HEK293 (cell line): ENCODE results near the gene FBLN2.

Experiments used
- CTCF ChIA-PET: fragments of 350-600 bp; formaldehyde crosslinking; extraction: SDS; loops from one replicate; lab custom pipeline; 2021; ENCODE audit warnings: antibody characterized with exemption; lab: Yijun Ruan, JAX
- POLR2A ChIA-PET: fragments of 300-600 bp; formaldehyde crosslinking; extraction: SDS; loops from one replicate; lab custom pipeline; 2020; ENCODE audit warnings: antibody characterized with exemption, inconsistent platforms; lab: Yijun Ruan, JAX
- H3K27ac ChIP-seq: fragments of 200-500 bp; sonication (Bioruptor generic); 2 replicates; pipeline ENCODE4 v1.5.1; 2014; ENCODE audit warnings: low read depth, low read length, control low read depth, inconsistent platforms; ENCODE audit errors: extremely low read depth
- H3K36me3 ChIP-seq, 2 experiments: fragments of 200-500 bp in 1 of 2; sonication (Bioruptor generic) in 1 of 2; 1 replicate in 1 of 2; 2 replicates in 1 of 2; pipeline ENCODE4 v1.5.1; 2014 to 2017; ENCODE audit warnings: inconsistent platforms in 2 of 2, low read length in 2 of 2; ENCODE audit not compliant: control insufficient read depth in 2 of 2, insufficient read depth in 1 of 2
- H3K4me1 ChIP-seq: fragments of 200-500 bp; sonication (Bioruptor generic); 2 replicates; pipeline ENCODE4 v1.5.1; 2014; ENCODE audit warnings: mild to moderate bottlenecking, low read length, inconsistent platforms; ENCODE audit not compliant: control insufficient read depth, insufficient read depth
- H3K4me3 ChIP-seq: 2 replicates; pipeline ENCODE4 v1.5.1; 2011; ENCODE audit warnings: low read depth, mild to moderate bottlenecking, control low read depth, low read length, moderate library complexity
- H3K9me3 ChIP-seq: fragments of 200-500 bp; sonication (Bioruptor generic); 2 replicates; pipeline ENCODE4 v1.5.1; 2014; ENCODE audit warnings: low read depth, low read length, inconsistent platforms; ENCODE audit not compliant: control insufficient read depth, insufficient read depth
- ZBTB7A ChIP-seq: fragments of 450-650 bp; formaldehyde crosslinking; IDR thresholded peaks from 2 replicates; pipeline ENCODE4 v1.5.1; 2016; ENCODE audit warnings: low read depth, missing biosample characterization, missing genetic modification characterization
- ZNF16 ChIP-seq: fragments of 450-650 bp; formaldehyde crosslinking; IDR thresholded peaks from 2 replicates; pipeline ENCODE4 v1.5.1; 2016; ENCODE audit warnings: low read depth, missing biosample characterization, missing genetic modification characterization
- ZNF184 ChIP-seq: fragments of 450-650 bp; IDR thresholded peaks from 2 replicates; pipeline ENCODE4 v1.5.1; 2018; ENCODE audit warnings: missing biosample characterization, mild to moderate bottlenecking, missing genetic modification characterization
- ZNF2 ChIP-seq: fragments of 450-650 bp; formaldehyde crosslinking; IDR thresholded peaks from 2 replicates; pipeline ENCODE4 v1.5.1; 2016; ENCODE audit warnings: missing biosample characterization, missing genetic modification characterization
- ZNF223 ChIP-seq: fragments of 450-650 bp; formaldehyde crosslinking; IDR thresholded peaks from 2 replicates; pipeline ENCODE4 v1.5.1; 2016; ENCODE audit warnings: missing biosample characterization, missing genetic modification characterization
- ZNF560 ChIP-seq: fragments of 450-650 bp; formaldehyde crosslinking; IDR thresholded peaks from 2 replicates; pipeline ENCODE4 v1.5.1; 2017; ENCODE audit warnings: missing biosample characterization, missing genetic modification characterization, borderline replicate concordance
- ZNF561 ChIP-seq: fragments of 450-650 bp; IDR thresholded peaks from 2 replicates; pipeline ENCODE4 v1.5.1; 2018; ENCODE audit warnings: missing biosample characterization, missing genetic modification characterization, borderline replicate concordance
- ZNF624 ChIP-seq: fragments of 450-650 bp; formaldehyde crosslinking; IDR thresholded peaks from 2 replicates; pipeline ENCODE4 v1.5.1; 2017; ENCODE audit warnings: missing biosample characterization, missing genetic modification characterization
- ZNF626 ChIP-seq: fragments of 450-650 bp; sonication (Bioruptor Pico); formaldehyde crosslinking; IDR thresholded peaks from 2 replicates; pipeline ENCODE4 v1.5.1; 2018; ENCODE audit warnings: missing biosample characterization, missing genetic modification characterization, inconsistent platforms
- TF ChIP-seq, protein P1 (sequence below): fragments of 450-650 bp; formaldehyde crosslinking; IDR thresholded peaks from 2 replicates; pipeline ENCODE4 v1.5.1; 2016; ENCODE audit warnings: missing biosample characterization, missing genetic modification characterization

The FBLN2 gene

DNA sequence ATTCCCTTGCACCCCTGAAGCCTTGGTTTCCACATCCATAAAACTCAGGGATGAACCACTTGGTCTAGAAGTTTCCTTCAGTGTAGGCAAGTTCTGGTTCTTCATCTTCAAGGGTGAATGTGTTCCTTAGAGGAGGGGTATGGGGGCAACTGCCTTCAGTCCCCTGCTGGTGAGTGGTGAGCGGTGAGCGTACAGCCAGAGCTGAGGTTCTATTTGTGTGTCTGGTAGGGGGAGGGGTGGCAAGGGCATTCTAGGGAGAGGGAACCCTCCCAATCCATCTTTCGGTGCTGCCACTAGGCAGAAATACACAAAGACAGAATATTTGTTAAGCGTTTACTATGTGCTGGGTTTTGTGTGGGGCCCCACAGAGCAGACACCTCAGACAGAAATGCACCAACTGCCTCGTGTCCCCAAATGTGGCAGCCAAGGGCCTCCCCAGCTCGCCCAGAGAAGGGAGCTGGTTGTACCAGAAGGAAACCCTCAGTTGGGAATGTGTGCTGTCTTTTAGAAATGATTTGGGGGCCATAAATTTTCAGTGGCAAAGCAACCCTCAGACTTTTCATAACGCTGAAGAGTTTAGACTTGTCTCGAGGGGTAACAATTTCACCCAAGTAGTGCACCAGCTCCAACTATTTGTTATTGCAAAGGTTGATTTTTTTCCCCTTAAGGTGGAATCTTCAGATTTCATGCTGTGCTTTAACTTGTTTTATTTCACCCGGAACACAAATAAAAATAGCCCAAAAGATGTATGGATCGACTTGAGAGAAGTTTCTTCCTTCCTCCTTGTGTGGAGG lies 137.6 kb downstream of the FBLN2 start:
- Histone ChIP-seq H3K36me3 (no peaks in the 10 kb centered on the region), H3K4me3 (no peak overlapping the region), H3K9me3 (no peaks in the 10 kb centered on the region), H3K4me1 (no peaks in the 10 kb centered on the region), H3K27ac (no peak overlapping the region)
- CTCF ChIA-PET: interaction anchor here (1.2 to 2.0 kb wide), 2 partner anchors 13 to 194 kb away, joined by 5 to 6 read pairs; partner anchors contain the start of gene WNT7A
- POLR2A ChIA-PET: interaction anchor here (0.5 kb wide), 1 partner anchor 190 kb away, joined by 3 read pairs; no protein-coding TSS in a partner anchor
- TF ChIP-seq ZNF560 (no peak), ZNF223 (no peak), ZNF2 (tag by site-specific recombination) (no peak), ZNF624 (tag by site-specific recombination) (no peak), ZBTB7A (tag by site-specific recombination) (no peak), ZNF626 (tag by site-specific recombination) (no peak), ZNF561 (no peak), ZNF184 (tag by site-specific recombination) (no peak)
- TF ChIP-seq, protein P1, sequence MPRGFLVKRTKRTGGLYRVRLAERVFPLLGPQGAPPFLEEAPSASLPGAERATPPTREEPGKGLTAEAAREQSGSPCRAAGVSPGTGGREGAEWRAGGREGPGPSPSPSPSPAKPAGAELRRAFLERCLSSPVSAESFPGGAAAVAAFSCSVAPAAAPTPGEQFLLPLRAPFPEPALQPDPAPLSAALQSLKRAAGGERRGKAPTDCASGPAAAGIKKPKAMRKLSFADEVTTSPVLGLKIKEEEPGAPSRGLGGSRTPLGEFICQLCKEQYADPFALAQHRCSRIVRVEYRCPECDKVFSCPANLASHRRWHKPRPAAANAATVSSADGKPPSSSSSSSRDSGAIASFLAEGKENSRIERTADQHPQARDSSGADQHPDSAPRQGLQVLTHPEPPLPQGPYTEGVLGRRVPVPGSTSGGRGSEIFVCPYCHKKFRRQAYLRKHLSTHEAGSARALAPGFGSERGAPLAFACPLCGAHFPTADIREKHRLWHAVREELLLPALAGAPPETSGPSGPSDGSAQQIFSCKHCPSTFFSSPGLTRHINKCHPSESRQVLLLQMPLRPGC: no peak

- Histone ChIP-seq H3K4me1 (no peaks in the 10 kb centered on the region), H3K36me3 (no peaks in the 10 kb centered on the region), H3K27ac (no peak overlapping the region), H3K4me3 (no peak overlapping the region), H3K9me3 (no peaks in the 10 kb centered on the region)
- ChIA-PET CTCF (no interaction called here), POLR2A (interaction anchor here (0.6 kb wide), 1 partner anchor 1172 kb away, joined by 3 read pairs; no protein-coding TSS in a partner anchor)
- no peak for TF ChIP-seq ZNF16 (tag by site-specific recombination)
Observed at GRCh38 chr3:13687517-13687943, 138.6 kb downstream of the FBLN2 start.
